ENCODE data around the gene KLHDC1.
A peak's percentile ranks its signal among the peaks of the same experiment; 100 is the strongest.
"Not testable (repeated sequence)": the region's sequence is repeated elsewhere in the genome, so short reads cannot be mapped to it uniquely, and the experiment has no call there.

KLHDC1 gene

DNA sequence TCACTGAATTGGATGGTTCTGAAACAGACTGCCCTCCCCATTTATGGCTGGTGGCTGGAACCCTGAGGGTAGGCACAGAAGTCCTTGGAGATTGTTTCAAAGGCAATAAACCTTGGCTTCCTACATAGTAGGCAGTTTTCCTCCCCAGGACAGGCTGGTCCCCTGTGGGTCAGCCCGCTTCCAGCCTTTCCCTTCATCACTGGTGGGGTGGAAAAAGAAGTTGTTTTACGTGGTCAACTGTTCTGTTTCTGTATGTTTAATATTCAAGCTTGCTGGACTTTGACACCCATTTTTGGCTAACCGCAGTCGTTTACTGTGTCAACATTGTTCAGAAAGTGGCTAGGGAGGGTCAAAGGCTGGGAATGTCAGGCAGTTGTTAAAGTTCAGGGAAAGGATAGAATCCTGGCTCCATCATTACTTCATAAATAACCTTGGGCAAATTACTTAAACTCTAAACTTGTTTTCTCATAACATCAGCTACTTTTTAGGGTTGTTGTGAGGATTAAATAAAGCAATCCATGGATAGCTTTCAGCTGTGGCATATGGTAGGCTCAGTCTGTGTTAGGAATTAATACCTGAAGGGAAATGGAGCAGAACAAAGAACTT is 77.4 kb downstream of the KLHDC1 start:
- Histone ChIP-seq H2AFZ (ENCODE audit: low read length) (no peak overlapping the region), H3F3A (ENCODE audit: low read depth) (peaks cover 6% of the 10 kb centered on the region; the same call in 1 of the 2 replicates), H3K27me3 (ENCODE audit: insufficient read depth, low read length, poor library complexity, severe bottlenecking) (peaks cover 6% of the 10 kb centered on the region), H3K4me3 (ENCODE audit: low read length, poor library complexity, severe bottlenecking) (peak overlapping the region; percentile 100), H3K4me2 (ENCODE audit: low read depth, low read length, poor library complexity, severe bottlenecking) (peak overlapping the region; percentile 78), H3K79me2 (ENCODE audit: insufficient read depth, low read length) (peaks cover 33% of the 10 kb centered on the region), H3K9me2 (replicated peaks; ENCODE audit: low read depth, low read length) (no peaks in the 10 kb centered on the region), H3K36me3 (ENCODE audit: insufficient read depth, low read length) (peaks cover 9% of the 10 kb centered on the region; the same call in 1 of the 2 replicates), H3K4me1 (ENCODE audit: insufficient read depth, low read length, poor library complexity, severe bottlenecking) (peaks cover 21% of the 10 kb centered on the region), H4K20me1 (ENCODE audit: insufficient read depth, low read length, poor library complexity, severe bottlenecking) (peaks cover 18% of the 10 kb centered on the region), H3K9me3 (ENCODE audit: insufficient read depth, low read depth, low read length) (no peaks in the 10 kb centered on the region), H3K9ac (ENCODE audit: low read depth, low read length, poor library complexity, severe bottlenecking) (peak overlapping the region; percentile 100)
- TF ChIP-seq EZH2phosphoT487 (IDR thresholded peaks at IDR 0.05; ENCODE audit: borderline replicate concordance) = no peak
- TF ChIP-seq, protein P1, sequence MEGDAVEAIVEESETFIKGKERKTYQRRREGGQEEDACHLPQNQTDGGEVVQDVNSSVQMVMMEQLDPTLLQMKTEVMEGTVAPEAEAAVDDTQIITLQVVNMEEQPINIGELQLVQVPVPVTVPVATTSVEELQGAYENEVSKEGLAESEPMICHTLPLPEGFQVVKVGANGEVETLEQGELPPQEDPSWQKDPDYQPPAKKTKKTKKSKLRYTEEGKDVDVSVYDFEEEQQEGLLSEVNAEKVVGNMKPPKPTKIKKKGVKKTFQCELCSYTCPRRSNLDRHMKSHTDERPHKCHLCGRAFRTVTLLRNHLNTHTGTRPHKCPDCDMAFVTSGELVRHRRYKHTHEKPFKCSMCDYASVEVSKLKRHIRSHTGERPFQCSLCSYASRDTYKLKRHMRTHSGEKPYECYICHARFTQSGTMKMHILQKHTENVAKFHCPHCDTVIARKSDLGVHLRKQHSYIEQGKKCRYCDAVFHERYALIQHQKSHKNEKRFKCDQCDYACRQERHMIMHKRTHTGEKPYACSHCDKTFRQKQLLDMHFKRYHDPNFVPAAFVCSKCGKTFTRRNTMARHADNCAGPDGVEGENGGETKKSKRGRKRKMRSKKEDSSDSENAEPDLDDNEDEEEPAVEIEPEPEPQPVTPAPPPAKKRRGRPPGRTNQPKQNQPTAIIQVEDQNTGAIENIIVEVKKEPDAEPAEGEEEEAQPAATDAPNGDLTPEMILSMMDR (conservative IDR thresholded peaks at IDR 0.05; ENCODE audit: low read length) = no peak

DNA sequence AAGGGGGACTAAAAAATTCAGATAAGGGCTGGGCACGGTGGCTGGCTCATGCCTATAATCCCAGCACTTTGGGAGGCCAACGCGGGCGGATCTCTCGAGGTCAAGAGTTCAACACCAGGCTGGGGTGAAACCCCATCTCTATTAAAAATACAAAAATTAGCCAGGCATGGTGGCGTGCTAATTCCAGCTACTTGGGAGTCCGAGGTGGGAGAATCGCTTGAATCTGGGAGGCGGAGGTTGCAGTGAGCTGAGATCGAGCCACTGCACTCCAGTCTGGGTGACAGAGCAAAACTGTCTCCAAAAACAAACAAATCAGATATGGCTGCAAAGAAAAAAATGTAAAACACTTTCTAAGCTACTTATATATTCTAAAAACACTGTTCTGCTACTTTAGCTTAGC is 78.8 kb downstream of the KLHDC1 start:
- H3K27me3 ChIP-seq (ENCODE audit: insufficient read depth, low read length, poor library complexity, severe bottlenecking); H3F3A ChIP-seq (ENCODE audit: low read depth); H3K9ac ChIP-seq (ENCODE audit: low read depth, low read length, poor library complexity, severe bottlenecking); H3K9me3 ChIP-seq (ENCODE audit: insufficient read depth, low read depth, low read length); H3K4me3 ChIP-seq (ENCODE audit: low read length, poor library complexity, severe bottlenecking); H3K4me2 ChIP-seq (ENCODE audit: low read depth, low read length, poor library complexity, severe bottlenecking); H2AFZ ChIP-seq (ENCODE audit: low read length); H3K9me2 ChIP-seq (replicated peaks; ENCODE audit: low read depth, low read length): not testable (repeated sequence)
- Histone ChIP-seq H4K20me1 (ENCODE audit: insufficient read depth, low read length, poor library complexity, severe bottlenecking) (peaks cover 18% of the 10 kb centered on the region), H3K79me2 (ENCODE audit: insufficient read depth, low read length) (peaks cover 33% of the 10 kb centered on the region), H3K36me3 (ENCODE audit: insufficient read depth, low read length) (peaks cover 14% of the 10 kb centered on the region; the same call in 1 of the 2 replicates), H3K4me1 (ENCODE audit: insufficient read depth, low read length, poor library complexity, severe bottlenecking) (peaks cover 26% of the 10 kb centered on the region)

DNA sequence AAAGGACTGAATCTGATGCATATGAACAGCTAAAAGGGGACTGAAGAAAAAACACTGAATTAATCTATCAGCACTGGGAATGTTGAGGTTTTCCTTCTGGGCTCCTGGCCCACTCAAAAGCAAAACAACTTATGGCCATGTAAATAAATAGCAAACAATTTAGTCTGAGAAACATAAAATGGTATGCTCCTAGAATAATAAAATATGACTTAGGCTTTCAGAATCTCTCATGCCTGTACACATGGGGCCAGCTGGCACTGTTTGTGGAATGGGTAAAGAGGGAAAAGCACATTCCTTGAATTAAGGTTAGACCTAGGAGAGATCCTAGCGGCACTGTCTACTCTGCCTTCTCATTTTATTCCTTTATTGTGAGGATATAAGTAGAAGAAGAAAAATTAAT is 81.2 kb downstream of the KLHDC1 start:
- peaks cover 30% of the 10 kb centered on the region; the same call in 1 of the 2 replicates for H3K36me3 ChIP-seq (ENCODE audit: insufficient read depth, low read length)
- H3K4me1 ChIP-seq (ENCODE audit: insufficient read depth, low read length, poor library complexity, severe bottlenecking) = peaks cover 20% of the 10 kb centered on the region
- H3F3A ChIP-seq (ENCODE audit: low read depth) = no peaks in the 10 kb centered on the region; the same call in 1 of the 2 replicates
- H3K4me2 ChIP-seq (ENCODE audit: low read depth, low read length, poor library complexity, severe bottlenecking) = no peak overlapping the region
- no peaks in the 10 kb centered on the region for H3K27me3 ChIP-seq (ENCODE audit: insufficient read depth, low read length, poor library complexity, severe bottlenecking)
- H3K9me3 ChIP-seq (ENCODE audit: insufficient read depth, low read depth, low read length) = no peaks in the 10 kb centered on the region
- TF ChIP-seq, protein P1 (conservative IDR thresholded peaks at IDR 0.05; ENCODE audit: low read length) = no peak
- no peak for TF ChIP-seq EZH2phosphoT487 (IDR thresholded peaks at IDR 0.05; ENCODE audit: borderline replicate concordance)
- H3K4me3 ChIP-seq (ENCODE audit: low read length, poor library complexity, severe bottlenecking) = no peak overlapping the region
- no peak overlapping the region for H3K9ac ChIP-seq (ENCODE audit: low read depth, low read length, poor library complexity, severe bottlenecking)
- H4K20me1 ChIP-seq (ENCODE audit: insufficient read depth, low read length, poor library complexity, severe bottlenecking) = peaks cover 16% of the 10 kb centered on the region
- H3K79me2 ChIP-seq (ENCODE audit: insufficient read depth, low read length) = peaks cover 22% of the 10 kb centered on the region
- no peaks in the 10 kb centered on the region for H3K9me2 ChIP-seq (replicated peaks; ENCODE audit: low read depth, low read length)
- H2AFZ ChIP-seq (ENCODE audit: low read length) = no peak overlapping the region

DNA sequence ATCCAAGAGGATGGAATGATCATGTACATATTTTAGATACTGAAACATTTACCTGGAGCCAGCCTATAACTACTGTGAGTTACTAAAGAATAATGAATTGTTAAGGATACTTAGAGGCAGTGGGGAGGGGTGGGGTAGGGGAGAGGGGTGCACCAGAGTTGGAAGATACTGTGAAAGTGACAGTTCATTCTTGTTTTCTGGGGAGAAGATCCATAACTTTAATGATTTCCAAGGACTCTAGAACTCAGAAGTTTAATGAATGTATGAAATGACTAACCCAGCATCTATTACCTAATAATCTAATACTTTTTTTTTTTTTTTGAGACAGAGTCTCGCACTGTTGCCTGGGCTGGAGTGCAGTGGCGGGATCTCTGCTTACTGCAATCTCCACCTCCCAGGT is 85.5 kb downstream of the KLHDC1 start:
- peaks cover 71% of the 10 kb centered on the region for H3K36me3 ChIP-seq (ENCODE audit: insufficient read depth, low read length)
- H4K20me1 ChIP-seq (ENCODE audit: insufficient read depth, low read length, poor library complexity, severe bottlenecking) = no peaks in the 10 kb centered on the region
- H3K27me3 ChIP-seq (ENCODE audit: insufficient read depth, low read length, poor library complexity, severe bottlenecking) = no peaks in the 10 kb centered on the region
- no peaks in the 10 kb centered on the region for H3K9me3 ChIP-seq (ENCODE audit: insufficient read depth, low read depth, low read length)
- no peak overlapping the region for H3K4me2 ChIP-seq (ENCODE audit: low read depth, low read length, poor library complexity, severe bottlenecking)
- no peaks in the 10 kb centered on the region for H3F3A ChIP-seq (ENCODE audit: low read depth)
- H3K4me3 ChIP-seq (ENCODE audit: low read length, poor library complexity, severe bottlenecking) = no peak overlapping the region
- TF ChIP-seq, protein P1 (conservative IDR thresholded peaks at IDR 0.05; ENCODE audit: low read length) = no peak
- no peak for TF ChIP-seq EZH2phosphoT487 (IDR thresholded peaks at IDR 0.05; ENCODE audit: borderline replicate concordance)
- no peak overlapping the region for H2AFZ ChIP-seq (ENCODE audit: low read length)
- H3K9me2 ChIP-seq (replicated peaks; ENCODE audit: low read depth, low read length) = no peaks in the 10 kb centered on the region
- peaks cover 11% of the 10 kb centered on the region for H3K4me1 ChIP-seq (ENCODE audit: insufficient read depth, low read length, poor library complexity, severe bottlenecking)
- no peak overlapping the region for H3K9ac ChIP-seq (ENCODE audit: low read depth, low read length, poor library complexity, severe bottlenecking)
- H3K79me2 ChIP-seq (ENCODE audit: insufficient read depth, low read length) = no peaks in the 10 kb centered on the region

DNA sequence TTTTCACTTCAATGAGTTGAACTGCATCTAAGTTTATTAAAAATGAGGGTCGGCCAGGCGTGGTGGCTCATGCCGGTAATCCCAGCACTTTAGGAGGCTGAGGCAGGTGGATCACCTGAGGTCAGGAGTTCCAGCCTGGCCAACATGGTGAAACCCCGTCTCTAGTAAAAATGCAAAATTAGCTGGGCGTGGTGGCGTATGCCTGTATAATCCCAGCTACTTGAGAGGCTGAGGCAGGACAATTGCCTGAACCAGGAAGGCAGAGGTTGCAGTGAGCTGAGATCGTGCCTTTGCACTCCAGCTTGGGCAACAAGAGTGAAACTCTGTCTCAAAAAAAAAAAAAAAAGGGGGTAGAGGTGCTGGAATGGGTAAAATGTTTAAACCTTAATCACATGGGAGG is 88.1 kb downstream of the KLHDC1 start:
- not testable (repeated sequence) for H2AFZ ChIP-seq (ENCODE audit: low read length); H3K79me2 ChIP-seq (ENCODE audit: insufficient read depth, low read length); H4K20me1 ChIP-seq (ENCODE audit: insufficient read depth, low read length, poor library complexity, severe bottlenecking); H3K4me2 ChIP-seq (ENCODE audit: low read depth, low read length, poor library complexity, severe bottlenecking); H3K9me2 ChIP-seq (replicated peaks; ENCODE audit: low read depth, low read length); H3K27me3 ChIP-seq (ENCODE audit: insufficient read depth, low read length, poor library complexity, severe bottlenecking); H3K9ac ChIP-seq (ENCODE audit: low read depth, low read length, poor library complexity, severe bottlenecking); H3K4me1 ChIP-seq (ENCODE audit: insufficient read depth, low read length, poor library complexity, severe bottlenecking); H3K4me3 ChIP-seq (ENCODE audit: low read length, poor library complexity, severe bottlenecking); H3F3A ChIP-seq (ENCODE audit: low read depth); H3K9me3 ChIP-seq (ENCODE audit: insufficient read depth, low read depth, low read length)
- peaks cover 85% of the 10 kb centered on the region for H3K36me3 ChIP-seq (ENCODE audit: insufficient read depth, low read length)
